IMR-90 (cell line): ENCODE results near the gene PITPNM3. TPM values are rescaled to one million over a fixed set of nuclear protein-coding genes. Genes with fewer than 3 reads are reported as not detected.

Experiments
- ATAC-seq: fragments of 200-7000 bp; cut with Tn5 transposase; 2 replicates; pipeline ENCODE4 v1.9.1; 2020; ENCODE audit warnings: low read depth, mild to moderate bottlenecking, moderate library complexity
- BruUV-seq: library from RNA; stranded (reverse); fragments of 400-500 nt; replicated peaks from 2 replicates; lab custom pipeline; 2021; lab: Mats Ljungman, UMichigan
- CTCF ChIA-PET: fragments of 300-600 bp; formaldehyde crosslinking; extraction: SDS; loops from one replicate; lab custom pipeline; 2021; ENCODE audit warnings: antibody characterized with exemption; lab: Yijun Ruan, JAX
- POLR2A ChIA-PET: fragments of 300-600 bp; sonication (Branson Sonifier 250); formaldehyde crosslinking; loops from one replicate; lab custom pipeline; 2022; ENCODE audit warnings: antibody characterized with exemption; ENCODE audit not compliant: unreplicated experiment; lab: Charles Lee
- DNase-seq: peaks from one replicate; pipeline ENCODE4 v3.0.0; 2013
- H2AFZ ChIP-seq: replicated peaks from 2 replicates; pipeline ENCODE3; 2013; ENCODE audit warnings: low read length, mild to moderate bottlenecking; ENCODE audit not compliant: poor library complexity
- H2AK5ac ChIP-seq: 2 replicates; pipeline ENCODE4 v1.6.1; 2013; ENCODE audit warnings: low read depth, low read length, inconsistent platforms
- H2AK9ac ChIP-seq: replicated peaks from 2 replicates; pipeline ENCODE3; 2013; ENCODE audit warnings: mild to moderate bottlenecking, low read depth, low read length, moderate library complexity; ENCODE audit not compliant: poor library complexity
- H2BK120ac ChIP-seq: 2 replicates; pipeline ENCODE4 v1.6.1; 2013; ENCODE audit warnings: low read depth, low read length, inconsistent platforms
- H2BK15ac ChIP-seq: 3 replicates; pipeline ENCODE4 v1.6.1; 2013; ENCODE audit warnings: low read depth, low read length, inconsistent platforms
- H2BK20ac ChIP-seq: 2 replicates; pipeline ENCODE4 v1.6.1; 2013; ENCODE audit warnings: low read depth, mild to moderate bottlenecking, inconsistent platforms, low read length, moderate library complexity
- H2BK5ac ChIP-seq: 2 replicates; pipeline ENCODE4 v1.6.1; 2013; ENCODE audit warnings: mild to moderate bottlenecking, low read depth, low read length, inconsistent platforms; ENCODE audit not compliant: poor library complexity, severe bottlenecking
- H3K14ac ChIP-seq: replicated peaks from 2 replicates; pipeline ENCODE4 v1.6.1; 2013; ENCODE audit warnings: low read depth, low read length, inconsistent platforms
- H3K18ac ChIP-seq: 2 replicates; pipeline ENCODE4 v1.6.1; 2013; ENCODE audit warnings: low read depth, low read length, control low read depth
- H3K23ac ChIP-seq: 2 replicates; pipeline ENCODE4 v1.6.1; 2013; ENCODE audit warnings: low read depth, low read length, inconsistent platforms
- H3K27ac ChIP-seq: 2 replicates; pipeline ENCODE4 v1.5.1; 2013; ENCODE audit warnings: mild to moderate bottlenecking, control low read depth, low read length; ENCODE audit not compliant: insufficient read depth
- H3K27me3 ChIP-seq: 2 replicates; pipeline ENCODE4 v1.6.1; 2013; ENCODE audit warnings: low read length; ENCODE audit not compliant: control insufficient read depth, insufficient read depth
- H3K36me3 ChIP-seq: 2 replicates; pipeline ENCODE4 v1.6.1; 2013; ENCODE audit warnings: low read length, mixed read lengths; ENCODE audit not compliant: control insufficient read depth, insufficient read depth
- H3K4ac ChIP-seq: 2 replicates; pipeline ENCODE4 v1.6.1; 2013; ENCODE audit warnings: low read depth, low read length, inconsistent platforms
- H3K4me1 ChIP-seq: 2 replicates; pipeline ENCODE4 v1.6.1; 2013; ENCODE audit warnings: low read length, mixed read lengths; ENCODE audit not compliant: control insufficient read depth, insufficient read depth
- H3K4me2 ChIP-seq: 2 replicates; pipeline ENCODE4 v1.6.1; 2013; ENCODE audit warnings: low read depth, mild to moderate bottlenecking, control low read depth, low read length, moderate library complexity
- H3K4me3 ChIP-seq: 2 replicates; pipeline ENCODE4 v1.5.1; 2013; ENCODE audit warnings: low read depth, mild to moderate bottlenecking, control low read depth, low read length, moderate library complexity; ENCODE audit not compliant: insufficient read depth
- H3K56ac ChIP-seq: 2 replicates; pipeline ENCODE4 v1.6.1; 2013; ENCODE audit warnings: low read length, inconsistent platforms; ENCODE audit not compliant: insufficient read depth; ENCODE audit errors: extremely low read depth
- H3K79me1 ChIP-seq, 2 experiments: 2 replicates each; pipeline ENCODE4 v1.6.1; 2013; ENCODE audit warnings: low read length in 2 of 2, inconsistent platforms in 1 of 2, low read depth in 1 of 2
- H3K9ac ChIP-seq: 2 replicates; pipeline ENCODE4 v1.6.1; 2013; ENCODE audit warnings: low read depth, low read length, control low read depth
- H3K9me1 ChIP-seq: 2 replicates; pipeline ENCODE4 v1.6.1; 2013; ENCODE audit warnings: low read length, inconsistent platforms; ENCODE audit not compliant: insufficient read depth
- H3K9me3 ChIP-seq: 2 replicates; pipeline ENCODE4 v1.6.1; 2013; ENCODE audit warnings: low read length; ENCODE audit not compliant: control insufficient read depth, insufficient read depth
- H4K20me1 ChIP-seq: 2 replicates; pipeline ENCODE4 v1.6.1; 2013; ENCODE audit warnings: low read length, inconsistent platforms; ENCODE audit not compliant: insufficient read depth
- H4K5ac ChIP-seq: 2 replicates; pipeline ENCODE4 v1.6.1; 2013; ENCODE audit warnings: mild to moderate bottlenecking, low read depth, low read length, control low read depth
- H4K8ac ChIP-seq, 2 experiments: 2 replicates each; pipeline ENCODE4 v1.6.1; 2013; ENCODE audit warnings: low read depth in 2 of 2, low read length in 2 of 2, control low read depth in 1 of 2, inconsistent platforms in 1 of 2
- H4K91ac ChIP-seq: 2 replicates; pipeline ENCODE4 v1.6.1; 2013; ENCODE audit warnings: low read depth, low read length, inconsistent platforms; ENCODE audit not compliant: insufficient read depth
- BHLHE40 ChIP-seq: fragments of 150-350 bp; IDR thresholded peaks from 2 replicates; pipeline ENCODE4 v1.6.1; 2016; ENCODE audit warnings: mild to moderate bottlenecking, low read depth, low read length
- CHD1 ChIP-seq: IDR thresholded peaks from 2 replicates; pipeline ENCODE4 v1.6.1; 2012; ENCODE audit warnings: low read depth, low read length, improper control_type of control experiment
- FOS ChIP-seq: fragments of 150-350 bp; IDR thresholded peaks from 2 replicates; pipeline ENCODE4 v1.6.1; 2016; ENCODE audit warnings: low read depth, low read length
- MAZ ChIP-seq: IDR thresholded peaks from 2 replicates; pipeline ENCODE4 v1.6.1; 2012; ENCODE audit warnings: low read depth, mild to moderate bottlenecking, low read length, improper control_type of control experiment, moderate library complexity, borderline replicate concordance
- MXI1 ChIP-seq: IDR thresholded peaks from 2 replicates; pipeline ENCODE4 v1.6.1; 2012; ENCODE audit warnings: low read depth, mild to moderate bottlenecking, low read length, moderate library complexity, borderline replicate concordance
- NFE2L2 ChIP-seq: fragments of 150-350 bp; IDR thresholded peaks from 2 replicates; pipeline ENCODE4 v1.6.1; 2016; ENCODE audit warnings: low read depth, mild to moderate bottlenecking, low read length
- RAD21 ChIP-seq: IDR thresholded peaks from 2 replicates; pipeline ENCODE4 v1.6.1; 2012; ENCODE audit warnings: low read length, improper control_type of control experiment
- RFX5 ChIP-seq: IDR thresholded peaks from 2 replicates; pipeline ENCODE4 v1.8.0; 2012; ENCODE audit warnings: low read depth, mild to moderate bottlenecking, low read length, moderate library complexity
- SMC3 ChIP-seq: fragments of 150-350 bp; IDR thresholded peaks from 2 replicates; pipeline ENCODE4 v1.6.1; 2016; ENCODE audit warnings: low read depth, mild to moderate bottlenecking, antibody characterized with exemption, low read length, moderate library complexity
- USF2 ChIP-seq: fragments of 150-350 bp; IDR thresholded peaks from 2 replicates; pipeline ENCODE4 v1.6.1; 2017; ENCODE audit warnings: mild to moderate bottlenecking, antibody characterized with exemption, low read length, low read depth
- WGBS, 2 experiments: methylation state at CpG; one replicate each; pipeline versions ENCODE4 v1.1.5 to v1.1.7; 2013; ENCODE audit warnings: missing lambda C conversion rate in 2 of 2; ENCODE audit not compliant: insufficient read length in 1 of 2; ENCODE audit errors: extremely low coverage in 2 of 2; 5-methylcytosine and 5-hydroxymethylcytosine counted together
- dilution Hi-C: fragments of 300-500 bp; cut with HindIII; formaldehyde crosslinking; loops from one replicate; pipeline ENCODE4 v1.14.3; 2018; ENCODE audit warnings: low sequenced_read_pairs; ENCODE audit not compliant: unreplicated experiment
- in situ Hi-C: fragments of 300-500 bp; cut with MboI; formaldehyde crosslinking; loops from 3 replicates; pipeline ENCODE4 v1.14.3; 2019; ENCODE audit warnings: low sequenced_read_pairs, inconsistent platforms, mixed read lengths
- intact Hi-C: fragments of 100-400 bp; cut with micrococcal nuclease; formaldehyde crosslinking; loops from 2 replicates; pipeline ENCODE4 v1.10.0; 2022
- polyA plus RNA-seq, 3 experiments: library from polyadenylated mRNA; depleted of rRNA; stranded (reverse); fragments of >200 nt; gene quantifications; 2 replicates each; pipeline ENCODE4 v1.2.3, GENCODE V29; 2012; ENCODE audit warnings: low replicate concordance in 1 of 3
- total RNA-seq: library from RNA; depleted of rRNA; stranded (reverse); fragments of >200 nt; gene quantifications from 2 replicates; pipeline ENCODE4 v1.2.3, GENCODE V29; 2012

The PITPNM3 gene
- total and polyA plus RNA-seq, 2 of the 4 experiments (the other 2 are of a cell fraction) = 0.54 to 1.7 TPM

DNA sequence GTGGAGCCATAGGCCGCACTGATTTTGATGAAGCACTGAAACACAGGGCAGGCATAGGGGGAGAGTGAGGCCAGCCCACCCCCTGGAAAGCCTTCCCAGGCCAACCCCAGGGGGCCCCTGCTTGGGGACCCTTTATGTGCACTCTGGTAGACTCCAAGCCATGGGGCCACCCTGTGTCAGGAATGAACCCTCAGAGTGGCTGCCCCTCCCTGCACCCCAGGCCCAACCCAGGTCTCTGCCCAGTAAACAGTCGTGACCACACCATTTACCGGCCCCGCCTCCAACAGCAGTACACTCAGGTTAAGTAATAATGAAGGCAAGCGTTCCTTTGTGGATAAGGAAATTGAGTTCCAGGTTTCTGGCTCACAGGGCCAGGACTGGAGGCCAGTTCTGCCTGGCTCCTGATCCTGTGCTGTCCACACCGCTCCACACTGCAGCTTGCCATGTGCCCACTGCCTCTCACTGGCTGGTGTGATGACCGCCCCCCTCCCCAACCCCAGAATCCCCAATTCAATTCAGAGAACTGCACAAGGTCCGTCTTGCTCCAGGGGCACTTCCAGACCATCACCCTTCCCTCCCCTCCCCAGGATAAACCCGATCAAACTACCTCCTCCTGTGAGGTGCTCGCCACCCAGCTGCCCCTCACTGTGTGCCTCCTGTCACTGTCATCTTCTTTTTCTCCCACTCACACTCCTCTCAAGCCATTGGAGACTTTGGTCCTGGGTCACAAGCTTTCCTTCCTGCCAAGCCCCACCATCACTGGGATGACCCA, 98.5 kb downstream of the PITPNM3 start:
- no TSS peak for BruUV-seq
- in situ Hi-C loops = no loop called here
- ATAC-seq = no peak

More for the DNA sequence above, 98.5 kb downstream of the PITPNM3 start:
- H3K27me3 ChIP-seq = no peaks in the 10 kb centered on the region
- CTCF ChIA-PET = no interaction called here
- no peak overlapping the region for H4K8ac ChIP-seq
- H3K4me3 ChIP-seq = no peak overlapping the region
- no peak for TF ChIP-seq USF2
- no peak for TF ChIP-seq MAZ
- no peak for TF ChIP-seq FOS
- no peak for TF ChIP-seq BHLHE40
- TF ChIP-seq MXI1 = no peak
- TF ChIP-seq CHD1 = no peak
- no peak for TF ChIP-seq RAD21
- TF ChIP-seq SMC3 = no peak
- TF ChIP-seq RFX5 = no peak
- no peak for TF ChIP-seq NFE2L2
- H3K4me1 ChIP-seq = peaks cover 11% of the 10 kb centered on the region
- H2BK15ac ChIP-seq = no peak overlapping the region
- no peak overlapping the region for H3K56ac ChIP-seq
- H3K23ac ChIP-seq = no peak overlapping the region
- no peaks in the 10 kb centered on the region for H3K79me1 ChIP-seq
- H3K27ac ChIP-seq = no peak overlapping the region
- no peaks in the 10 kb centered on the region for H3K9me3 ChIP-seq
- peak overlapping the region; percentile 10; the same call in 1 of the 2 replicates for H2BK20ac ChIP-seq
- peak overlapping the region; percentile 0 for H2AFZ ChIP-seq
- dilution Hi-C loops (no loop called here), intact Hi-C loops (no loop called here)
- no peak overlapping the region for H3K9ac ChIP-seq
- H3K4ac ChIP-seq = peak overlapping the region; percentile 8
- H3K36me3 ChIP-seq = no peaks in the 10 kb centered on the region
- H4K5ac ChIP-seq = no peak overlapping the region
- no peak for DNase-seq
- no peak overlapping the region for H4K91ac ChIP-seq
- no peak overlapping the region for H3K18ac ChIP-seq
- H2AK9ac ChIP-seq = no peak overlapping the region
- peaks cover 9% of the 10 kb centered on the region for H3K9me1 ChIP-seq
- no peak overlapping the region for H3K4me2 ChIP-seq
- no peaks in the 10 kb centered on the region for H4K20me1 ChIP-seq
- WGBS, 2 experiments = 70% methylated on average over 5 of the region's 10 CpGs; no CpG with 5 or more reads in 1 of the 2 experiments
- H2AK5ac ChIP-seq = peak overlapping the region; percentile 57
- peak overlapping the region; percentile 49 for H2BK120ac ChIP-seq
- no peak overlapping the region for H3K14ac ChIP-seq
- POLR2A ChIA-PET = no interaction called here
- peak overlapping the region; percentile 39 for H2BK5ac ChIP-seq
